NOMO-1 treated with DMSO at 0.1 percent for 48 hours (cell line): Measurements from ENCODE around the gene SPON2.

Experiments used
- DNase-seq: peaks from one replicate; lab custom pipeline; 2025; ENCODE audit not compliant: unreplicated experiment; lab: John Stamatoyannopoulos, UW

Gene SPON2

DNA sequence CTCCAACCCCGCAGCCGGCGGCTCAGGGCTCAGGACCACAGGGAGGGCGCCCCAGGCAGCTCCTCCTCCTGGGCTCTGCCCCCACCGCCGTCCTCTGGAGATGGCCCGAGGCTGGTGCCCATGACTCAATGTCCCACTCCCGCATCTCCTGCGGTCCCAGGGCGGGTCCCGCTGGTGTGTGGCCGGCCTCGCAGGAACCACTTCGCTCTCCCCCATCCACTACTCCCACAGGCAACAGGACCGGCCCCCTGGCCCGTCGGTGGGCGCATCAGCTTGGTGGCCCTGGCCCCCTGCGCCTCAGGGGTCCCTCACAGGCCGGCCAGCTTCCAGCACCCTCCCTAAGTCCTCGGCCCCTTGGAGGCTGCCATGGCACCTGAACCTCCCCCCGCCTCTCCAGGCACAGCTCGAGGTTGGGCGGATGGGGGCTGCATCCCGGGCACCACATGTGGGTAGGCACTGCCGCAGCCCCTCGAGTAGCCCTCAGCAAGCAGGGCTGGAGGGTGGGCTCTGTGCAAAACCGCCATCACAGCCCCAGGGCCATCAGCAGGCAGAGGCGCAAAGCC lies 22.8 kb upstream of the SPON2 start:
- DNase-seq = no peak

DNA sequence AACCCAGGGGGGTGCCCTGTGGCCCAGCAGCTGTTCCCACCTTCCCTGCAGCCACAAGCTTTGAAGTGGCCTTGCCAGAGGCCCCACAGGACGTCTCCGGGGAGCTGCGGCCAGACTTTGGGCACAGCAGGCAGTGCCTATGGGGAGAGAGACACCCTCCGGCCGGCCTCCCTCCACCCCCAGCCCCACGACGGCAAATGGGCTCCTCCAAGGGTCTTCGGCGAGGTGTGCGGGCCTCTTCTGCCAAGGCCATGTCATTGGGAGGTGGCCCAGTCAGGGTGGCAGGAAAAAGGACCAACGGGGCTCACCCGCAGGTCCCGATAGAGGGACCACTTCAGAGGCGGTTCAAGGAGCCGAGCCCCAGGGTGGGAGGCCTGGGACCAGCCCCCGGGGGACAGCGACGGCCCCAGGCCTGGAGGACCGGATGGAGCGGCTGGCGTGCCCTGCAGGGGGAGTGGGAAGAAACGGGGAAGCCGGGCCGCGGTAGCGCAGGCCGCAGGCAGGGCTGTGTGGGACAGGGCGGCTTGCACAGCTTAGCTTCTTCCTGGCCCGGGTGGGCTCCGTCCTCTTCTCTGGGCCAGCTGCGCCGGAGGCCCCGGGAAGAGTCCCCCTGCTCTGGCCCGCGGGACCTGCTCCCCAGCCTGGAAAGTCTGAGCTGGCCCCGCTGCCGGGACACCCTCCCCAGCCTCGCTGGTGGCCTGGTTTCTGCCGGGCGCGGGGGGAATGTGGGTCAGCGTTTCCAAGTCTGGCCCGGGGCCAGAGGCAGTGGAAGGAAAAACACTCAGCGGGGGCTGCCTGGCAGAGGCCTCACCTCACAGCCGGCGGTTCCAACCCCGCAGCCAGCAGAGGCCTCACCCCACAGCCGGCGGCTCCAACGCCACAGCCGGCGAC lies 21.9 kb upstream of the SPON2 start:
- DNase-seq = no peak

DNA sequence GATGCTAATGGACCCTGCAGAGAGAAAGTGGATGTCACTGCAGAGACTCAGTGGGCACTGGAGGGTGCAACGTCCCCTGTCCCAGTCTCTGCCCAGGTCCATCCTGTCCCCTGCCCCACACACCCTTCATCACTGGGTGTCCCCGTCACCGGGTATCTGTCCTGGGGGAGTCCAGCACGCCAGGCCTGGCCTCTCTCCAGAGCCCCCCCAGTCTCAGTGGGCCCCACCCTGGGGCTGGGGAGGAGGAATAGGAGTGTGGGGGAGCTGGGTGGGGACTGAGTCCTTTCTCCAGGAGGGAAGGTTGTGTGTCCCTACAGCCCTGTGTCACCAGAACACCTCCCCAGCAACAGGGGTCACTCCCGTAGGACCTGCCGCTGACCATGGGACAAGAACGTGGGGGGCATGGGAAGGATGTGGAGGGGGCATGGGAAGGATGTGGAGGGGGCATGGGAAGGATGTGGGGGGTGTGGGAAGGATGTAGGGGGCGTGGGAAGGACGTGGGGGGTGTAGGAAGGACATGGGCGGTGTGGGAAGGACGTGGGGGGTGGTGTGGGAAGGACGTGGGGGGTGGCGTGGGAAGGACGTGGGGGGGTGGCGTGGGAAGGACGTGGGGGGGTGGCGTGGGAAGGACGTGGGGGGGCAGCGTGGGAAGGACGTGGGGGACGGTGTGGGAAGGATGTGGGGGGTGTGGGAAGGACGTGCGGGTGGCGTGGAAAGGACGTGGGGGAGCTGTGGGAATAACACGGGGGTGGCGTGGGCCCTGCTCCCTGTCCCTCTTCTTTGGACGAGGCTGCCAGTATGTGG lies 21.0 kb upstream of the SPON2 start:
- no peak for DNase-seq

DNA sequence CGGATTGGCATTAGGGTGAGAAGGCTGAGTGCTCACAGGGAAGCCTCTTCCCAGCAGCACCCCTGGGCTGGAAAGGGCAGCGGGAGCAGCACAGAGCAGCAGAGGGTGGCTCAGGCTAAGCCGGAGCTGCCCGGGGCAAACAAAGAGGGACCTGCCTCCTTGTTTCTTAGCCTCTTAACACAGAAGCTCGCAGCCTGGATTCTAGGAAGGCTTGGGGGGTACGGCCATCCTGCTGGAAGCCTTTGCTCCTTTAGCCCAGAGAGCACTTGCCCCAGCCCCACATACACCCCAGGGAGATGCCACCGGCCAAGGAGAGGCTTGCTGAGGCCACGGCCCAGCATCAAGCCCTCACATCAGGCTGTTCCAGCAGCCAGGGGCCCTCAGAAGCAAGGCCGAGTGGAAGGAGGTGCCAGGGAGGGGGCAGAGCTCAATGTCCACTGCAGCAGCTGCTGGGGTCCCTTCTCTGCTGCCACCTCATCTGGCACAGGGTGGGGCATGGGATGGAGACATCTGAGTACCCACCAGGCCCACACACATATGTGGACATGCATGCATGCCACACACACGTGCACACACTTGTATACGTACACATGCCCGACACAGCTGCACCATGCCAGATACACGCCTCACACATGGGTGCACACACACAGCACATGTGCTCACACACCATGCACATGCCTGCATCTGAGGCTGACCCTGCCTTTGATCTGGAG lies 20.3 kb upstream of the SPON2 start:
- no peak for DNase-seq

DNA sequence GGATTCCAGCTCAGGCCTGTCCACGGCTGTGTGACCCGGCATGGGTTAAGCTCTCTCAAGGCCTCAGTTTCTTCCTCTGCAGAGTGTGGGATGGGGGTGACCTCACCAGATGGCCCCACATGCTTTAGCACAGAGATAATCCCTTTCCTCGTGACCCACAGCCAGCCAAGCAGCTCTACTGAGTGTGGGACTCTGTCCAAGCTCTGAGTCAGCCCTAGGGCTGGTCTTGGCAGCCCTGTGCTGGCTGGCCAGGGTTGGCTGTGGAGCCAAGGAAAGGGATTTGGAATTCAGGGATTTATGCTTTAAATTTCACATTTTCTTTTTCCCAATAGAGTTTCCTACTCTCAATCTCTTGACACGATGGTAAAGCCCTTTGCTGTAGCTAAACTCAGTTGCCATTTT lies 19.7 kb upstream of the SPON2 start:
- no peak for DNase-seq

DNA sequence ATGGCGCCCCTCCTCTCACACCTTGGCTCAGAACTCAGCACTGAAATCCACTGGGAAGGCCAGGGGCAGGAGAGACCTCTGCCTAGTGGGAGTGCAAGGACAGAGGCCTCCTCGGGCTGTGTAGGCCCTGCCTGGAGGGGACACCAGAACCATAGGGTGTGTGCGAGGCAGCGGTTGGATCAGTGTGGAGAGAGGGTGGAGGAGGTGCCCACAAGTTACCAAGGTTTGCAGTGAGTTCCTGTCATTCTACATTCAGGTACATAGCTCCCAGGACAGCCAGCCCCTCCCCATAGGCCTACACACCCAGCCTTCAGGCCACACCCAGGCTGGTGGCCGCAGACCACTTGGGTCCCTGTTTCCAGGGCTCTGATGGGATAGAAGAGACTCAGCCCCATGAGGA lies 19.2 kb upstream of the SPON2 start:
- DNase-seq = no peak

DNA sequence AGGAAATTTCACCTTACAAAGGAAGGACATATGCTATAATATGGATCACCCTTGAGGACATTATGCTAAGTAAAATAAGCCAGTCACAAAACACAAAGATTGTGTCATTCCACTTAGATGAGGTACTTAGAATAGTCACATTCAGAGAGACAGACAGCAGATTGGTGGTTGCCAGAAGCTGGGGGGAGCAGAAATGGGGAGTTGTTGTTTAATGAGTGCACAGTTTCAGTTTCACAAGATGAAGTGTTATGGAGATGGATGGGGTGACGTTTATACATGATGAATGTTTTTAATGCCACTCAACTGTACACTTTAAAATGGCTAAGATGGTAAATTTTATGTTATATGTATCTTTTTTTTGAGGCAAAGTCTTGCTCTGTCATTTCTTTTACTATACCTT lies 14.8 kb upstream of the SPON2 start:
- DNase-seq = peak; percentile 31

DNA sequence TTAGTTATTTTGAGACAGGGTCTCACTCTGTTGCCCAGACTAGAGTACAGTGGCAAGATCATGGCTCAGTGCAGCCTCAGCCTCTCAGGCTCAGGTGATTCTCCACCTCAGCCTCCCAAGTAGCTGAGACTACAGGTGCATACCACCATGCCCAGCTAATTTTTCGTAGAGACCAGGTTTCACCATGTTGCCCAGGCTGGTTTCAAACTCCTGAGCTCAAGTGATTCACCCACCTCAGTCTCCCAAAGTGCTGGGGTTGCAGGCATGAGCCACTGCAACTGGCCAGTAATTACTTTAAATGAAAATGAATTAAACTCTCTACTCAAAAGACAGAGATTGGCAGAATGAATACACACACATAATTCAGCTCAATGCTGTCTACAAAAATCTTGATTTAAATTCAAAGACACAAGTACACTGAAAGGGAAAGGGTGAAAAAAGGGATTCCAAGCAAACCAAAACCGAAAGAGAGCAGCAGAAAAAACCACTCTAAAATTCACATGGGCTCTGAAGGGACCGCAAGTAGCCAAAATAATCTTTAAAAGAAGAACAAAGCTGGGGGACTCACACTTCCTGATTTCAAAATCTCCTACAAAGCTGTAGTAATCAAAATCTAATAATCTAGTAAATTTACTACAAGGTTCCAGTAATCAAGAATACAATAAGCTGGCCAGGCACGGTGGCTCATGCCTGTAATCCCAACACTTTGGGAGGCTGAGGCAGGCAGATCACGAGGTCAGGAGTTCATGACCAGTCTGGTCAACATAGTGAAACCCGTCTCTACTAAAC lies 11.8 kb upstream of the SPON2 start:
- DNase-seq = peak; percentile 90

DNA sequence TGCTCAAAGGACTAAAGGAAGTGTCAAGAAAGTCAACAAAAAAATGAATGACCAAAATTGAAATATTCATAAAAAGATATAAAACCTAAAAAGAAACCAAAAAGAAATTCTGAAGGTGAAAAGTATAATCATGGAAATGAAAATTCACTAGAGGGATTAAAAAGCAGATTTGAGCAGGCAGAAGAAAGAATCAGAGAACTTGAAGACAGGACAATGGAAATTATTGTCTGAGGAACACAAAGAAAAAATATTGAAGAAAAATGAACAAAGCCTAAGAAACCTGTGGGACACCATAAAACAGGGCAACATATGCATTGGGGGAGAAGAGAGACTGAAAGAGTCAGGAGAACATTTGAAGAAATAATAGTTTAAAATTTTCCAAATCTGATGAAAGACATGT lies 9.9 kb upstream of the SPON2 start:
- DNase-seq = no peak

DNA sequence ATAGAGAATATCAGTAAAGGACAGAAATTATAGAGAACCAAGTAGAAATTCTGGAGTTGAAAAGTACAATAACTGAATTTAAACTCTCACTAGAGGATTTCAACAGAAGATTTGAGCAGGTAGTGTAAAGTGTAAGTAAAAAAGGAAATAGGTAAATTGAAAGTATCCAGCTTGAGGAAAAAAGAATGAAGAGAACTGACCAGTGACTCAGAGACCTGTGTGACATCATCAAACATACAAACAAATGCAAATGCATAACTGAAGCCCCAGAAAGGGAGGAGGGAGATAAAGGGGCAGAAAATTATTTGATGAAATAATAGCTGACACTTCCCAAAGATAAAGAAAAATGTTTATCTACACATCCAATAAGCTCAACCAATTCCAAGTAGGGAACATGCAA lies 8.3 kb upstream of the SPON2 start:
- DNase-seq = no peak

DNA sequence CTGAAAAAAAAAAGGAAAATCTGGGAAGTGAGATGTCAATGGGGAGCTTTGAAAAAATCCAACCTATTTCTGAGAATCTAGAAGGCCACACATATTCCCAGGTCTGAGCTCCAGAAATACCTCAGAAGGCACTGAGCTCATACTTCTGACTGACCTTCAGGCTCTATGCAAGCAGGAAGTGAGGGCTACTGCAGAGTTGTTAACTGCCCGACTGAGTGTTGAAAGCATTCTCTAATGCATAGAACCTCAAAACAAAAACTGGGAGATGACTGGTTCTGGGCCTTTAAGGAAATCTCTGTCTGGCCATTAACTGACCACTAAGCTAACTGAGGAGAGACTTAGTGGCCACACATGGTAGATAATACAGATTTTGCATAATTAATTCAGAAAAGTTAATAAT lies 7.6 kb upstream of the SPON2 start:
- no peak for DNase-seq

DNA sequence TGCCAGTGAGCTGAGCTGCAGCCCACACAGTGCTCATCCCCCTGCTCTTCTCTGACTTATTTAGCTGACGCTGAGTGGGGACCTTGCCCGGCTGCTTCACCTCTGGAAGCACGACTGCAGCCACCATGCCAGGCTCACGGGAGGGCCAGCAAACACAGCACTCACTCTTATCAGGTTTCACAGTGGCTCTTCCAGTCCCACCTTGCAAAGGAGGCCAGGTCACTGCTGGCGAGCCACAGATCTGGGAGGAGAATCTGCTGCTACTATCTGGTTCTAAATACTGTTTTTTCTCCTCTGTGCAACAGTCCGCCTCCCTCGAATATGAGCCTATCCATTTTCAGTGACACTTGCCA lies 6.7 kb upstream of the SPON2 start:
- no peak for DNase-seq

DNA sequence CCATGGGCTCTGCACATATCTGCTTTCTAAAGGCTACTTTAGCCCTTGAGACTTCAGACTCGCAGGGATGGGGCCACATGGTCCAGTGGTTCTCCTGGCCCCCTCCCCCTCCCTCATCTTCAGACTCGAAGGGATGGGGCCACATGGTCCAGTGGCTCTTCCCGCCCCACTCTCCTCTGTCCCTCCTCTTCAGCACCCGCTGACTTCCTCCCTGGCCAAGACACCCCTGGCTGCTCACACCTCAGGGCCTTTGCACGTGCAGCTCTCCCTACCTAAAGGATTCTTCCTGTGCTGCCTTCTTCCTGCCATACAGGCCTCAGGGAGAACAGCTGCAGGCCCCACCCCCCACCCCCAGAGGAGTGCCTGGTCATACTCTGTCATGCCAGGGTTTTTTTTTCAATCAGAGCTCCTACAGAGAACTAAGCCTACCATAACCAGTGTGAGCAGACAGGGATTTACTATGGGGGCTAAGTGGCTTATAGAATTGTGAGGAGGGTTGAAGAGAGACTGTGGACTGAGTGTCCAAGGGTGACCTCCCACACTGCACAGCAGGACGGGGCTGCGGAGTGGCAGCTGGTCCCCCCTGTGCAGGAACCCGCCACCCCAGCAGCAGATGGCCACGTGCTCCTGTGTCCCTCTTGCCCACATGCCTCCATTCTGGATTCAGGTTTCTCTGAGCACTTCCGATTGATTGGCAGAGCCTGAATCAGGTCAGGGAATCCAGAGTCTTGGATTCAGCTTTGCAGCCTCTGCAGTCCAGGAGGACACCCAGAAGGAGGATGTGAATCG lies 6.1 kb upstream of the SPON2 start:
- DNase-seq = no peak

DNA sequence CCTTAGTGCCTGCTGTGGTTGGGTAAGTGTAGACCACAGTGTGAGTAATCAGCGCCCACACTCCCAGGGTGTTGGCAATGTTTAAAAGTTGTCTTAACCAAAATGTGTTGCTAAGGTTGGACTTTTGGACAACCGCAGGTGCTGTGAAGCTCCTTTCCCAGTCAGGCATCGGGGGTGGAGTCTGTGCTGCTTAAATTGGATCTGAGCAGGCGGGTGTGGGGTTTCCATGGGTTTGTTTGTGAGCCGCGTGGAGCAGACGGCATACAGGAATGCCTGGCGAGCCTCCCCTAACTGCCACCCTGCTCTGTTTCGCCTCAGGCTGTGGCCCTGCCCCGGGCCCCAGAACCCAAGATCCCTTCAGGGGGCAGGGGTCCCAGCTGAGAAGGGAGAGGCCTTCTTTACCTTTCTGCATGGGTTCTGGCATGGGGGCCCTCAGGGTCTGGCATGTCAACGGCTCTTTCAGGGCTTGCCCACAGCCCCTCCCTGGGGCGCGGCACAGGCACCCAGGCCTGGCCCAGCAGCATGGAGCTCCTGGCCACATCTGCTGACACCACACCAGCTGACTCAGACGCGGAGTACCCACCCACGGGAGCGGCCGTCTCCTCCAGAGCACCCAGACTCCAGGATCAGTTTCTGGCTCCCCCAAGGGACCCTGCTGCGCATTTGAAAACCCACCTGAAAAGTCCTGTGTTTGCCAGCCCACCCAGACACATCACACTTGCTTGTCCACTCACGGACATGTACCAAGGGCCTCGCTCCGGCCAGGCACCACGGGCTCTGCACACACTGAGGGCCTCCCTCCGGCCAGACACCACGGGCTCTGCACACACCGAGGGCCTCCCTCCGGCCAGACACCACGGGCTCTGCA lies 5.1 kb upstream of the SPON2 start:
- DNase-seq = no peak

DNA sequence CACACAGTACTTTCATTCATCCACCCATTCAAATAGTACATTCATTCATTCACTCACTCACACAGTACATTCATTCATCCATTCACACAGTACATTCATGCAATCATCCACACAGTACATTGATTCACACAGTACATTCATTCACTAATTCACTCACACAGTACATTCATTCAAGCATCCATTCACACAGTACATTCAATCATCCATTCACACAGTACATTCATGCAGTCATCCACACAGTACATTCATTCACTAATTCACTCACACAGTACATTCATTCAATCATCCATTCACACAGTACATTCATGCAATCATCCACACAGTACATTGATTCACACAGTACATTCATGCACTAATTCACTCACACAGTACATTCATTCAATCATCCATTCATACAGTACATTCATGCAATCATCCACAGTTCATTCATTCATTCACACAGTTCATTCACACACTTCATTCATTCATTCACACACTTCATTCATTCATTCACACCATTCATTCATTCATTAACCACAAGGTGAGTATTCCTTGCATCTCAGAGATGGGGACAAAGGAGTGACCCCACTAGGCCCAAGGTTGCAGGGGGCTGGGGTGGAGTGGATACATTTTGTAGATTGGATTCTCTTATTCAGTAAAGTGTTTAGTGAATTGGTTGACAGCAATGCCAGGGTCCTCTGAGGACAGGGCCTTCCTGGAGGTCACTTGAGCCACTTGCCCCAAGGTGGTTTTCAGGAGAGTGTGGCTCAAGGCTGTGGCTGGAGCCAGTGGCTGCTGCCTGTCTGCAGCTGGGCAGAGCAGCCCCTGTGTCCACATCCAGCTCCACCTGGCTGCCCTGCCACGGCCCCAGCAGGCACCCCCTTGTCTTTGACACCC lies 4.3 kb upstream of the SPON2 start:
- no peak for DNase-seq

DNA sequence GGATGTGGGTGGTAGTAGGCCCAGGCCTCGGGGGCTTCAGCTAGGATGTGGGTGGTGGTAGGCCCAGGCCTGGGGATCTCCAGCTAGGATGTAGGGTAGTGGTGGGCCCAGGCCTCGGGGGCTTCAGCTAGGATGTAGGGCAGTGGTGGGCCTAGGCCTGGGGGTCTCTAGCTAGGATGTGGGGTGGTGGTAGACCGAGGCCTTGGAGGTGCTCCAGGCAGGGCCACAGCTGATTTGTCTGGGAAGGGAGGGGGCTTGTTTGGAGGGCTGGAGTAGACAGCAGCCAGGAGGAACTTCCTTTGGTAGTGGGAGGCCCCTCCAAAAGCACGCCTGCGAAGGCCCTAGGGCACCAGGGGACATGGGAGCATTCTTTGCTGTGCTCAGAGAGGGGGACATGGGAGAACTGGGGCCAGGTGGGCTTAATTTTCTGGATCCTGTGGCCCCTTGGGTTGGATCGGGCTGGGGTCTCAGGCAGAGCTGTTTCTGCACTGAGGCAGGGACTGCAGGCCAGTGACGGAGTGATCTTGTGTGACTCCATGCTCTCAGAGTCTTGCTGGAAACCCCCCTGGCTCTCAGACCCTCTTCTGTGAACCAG lies 3.3 kb upstream of the SPON2 start:
- DNase-seq = no peak

DNA sequence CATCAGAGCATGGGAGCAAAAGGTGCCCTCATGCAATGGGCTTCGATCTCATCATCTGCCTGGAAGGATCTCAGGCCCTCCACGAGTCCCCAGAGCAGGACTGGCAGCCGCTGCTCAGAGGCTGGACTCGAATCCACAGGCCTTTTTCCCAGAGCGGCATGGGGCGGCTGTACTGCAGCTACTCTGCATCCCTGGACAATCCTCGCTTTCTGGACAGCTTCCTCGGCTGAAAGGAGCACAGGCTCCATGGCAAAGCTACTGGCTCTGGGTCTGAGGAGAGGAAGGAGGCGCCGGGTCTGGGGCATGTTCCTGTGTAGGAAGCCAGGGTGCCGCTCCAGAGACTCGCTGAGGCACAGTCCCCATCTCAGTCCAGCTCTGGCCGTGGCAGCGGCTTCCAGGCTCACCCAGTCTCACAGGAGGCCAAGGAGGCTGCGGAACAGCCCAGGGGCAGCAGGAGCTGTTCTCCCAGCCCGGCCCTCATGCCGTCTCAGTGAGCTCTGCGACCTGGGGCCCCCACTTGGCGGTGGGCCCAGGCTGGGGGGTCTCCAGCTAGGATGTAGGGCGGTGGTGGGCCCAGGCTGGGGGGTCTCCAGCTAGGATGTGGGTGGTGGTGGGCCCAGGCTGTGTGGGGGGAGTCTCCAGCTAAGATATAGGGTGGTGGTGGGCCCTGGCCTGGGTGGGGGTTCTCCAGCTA lies 2.7 kb upstream of the SPON2 start:
- DNase-seq = no peak
